LHCN-M2 (cell line): ENCODE measurements around the gene TRAPPC14. TPM values are rescaled to one million over a fixed set of nuclear protein-coding genes. Genes with fewer than 3 reads are reported as not detected.
A peak's percentile ranks its signal among the peaks of the same experiment; 100 is the strongest.
"Not testable (repeated sequence)": the region's sequence is repeated elsewhere in the genome, so short reads cannot be mapped to it uniquely, and the experiment has no call there.

Source experiments
- DNase-seq: peaks from one replicate; pipeline ENCODE4 v3.0.0-alpha.2; 2012; ENCODE audit warnings: low read depth
- total RNA-seq: library from RNA; depleted of rRNA; stranded (reverse); fragments of >200 nt; gene quantifications from 2 replicates; pipeline ENCODE4 v1.2.3, GENCODE V29; 2014

The TRAPPC14 gene
- total RNA-seq, 1 experiment from 2014 or later = 21.8 TPM

GRCh38 chr7:100153708-100154535, 4.6 kb downstream of the TRAPPC14 start:
- no peak for DNase-seq

- no peak for DNase-seq
These were observed 5.4 kb downstream of the TRAPPC14 start for GRCh38 chr7:100152937-100153666.

GRCh38 chr7:100152404-100152803, 6.1 kb downstream of the TRAPPC14 start:
- DNase-seq = no peak

GRCh38 chr7:100148559-100149328, 9.8 kb downstream of the TRAPPC14 start, which contains the start of gene LAMTOR4:
LAMTOR4 (plus strand) TSS chr7:100148918; CDS start chr7:100148973, 55 bp downstream.
- peak; percentile 99 for DNase-seq

- DNase-seq = no peak
These were observed 10.3 kb downstream of the TRAPPC14 start for GRCh38 chr7:100148225-100148558.

GRCh38 chr7:100147278-100147677, 11.2 kb downstream of the TRAPPC14 start:
- DNase-seq = no peak

GRCh38 chr7:100146350-100146749, 12.2 kb downstream of the TRAPPC14 start:
- not testable (repeated sequence) for DNase-seq

GRCh38 chr7:100142461-100142860, 16.1 kb downstream of the TRAPPC14 start:
- no peak for DNase-seq

GRCh38 chr7:100141555-100141949, 17.0 kb downstream of the TRAPPC14 start:
- no peak for DNase-seq

- no peak for DNase-seq
These were observed 20.4 kb downstream of the TRAPPC14 start for GRCh38 chr7:100137851-100138760.

GRCh38 chr7:100132697-100133151, 25.8 kb downstream of the TRAPPC14 start:
- peak; percentile 62 for DNase-seq

GRCh38 chr7:100132126-100132525, 26.4 kb downstream of the TRAPPC14 start:
- DNase-seq = no peak

- DNase-seq = peak; percentile 45
These were observed 27.7 kb downstream of the TRAPPC14 start for GRCh38 chr7:100130608-100131453.

- not testable (repeated sequence) for DNase-seq
These were observed 28.3 kb downstream of the TRAPPC14 start for GRCh38 chr7:100130220-100130607.

- no peak for DNase-seq
These were observed 29.9 kb downstream of the TRAPPC14 start for GRCh38 chr7:100128637-100128963.

GRCh38 chr7:100127866-100128636, 30.5 kb downstream of the TRAPPC14 start:
- DNase-seq = no peak

- peak; percentile 93 for DNase-seq
These were observed 31.3 kb downstream of the TRAPPC14 start, which contains the start of gene MBLAC1 for GRCh38 chr7:100126931-100127865. MBLAC1 (plus strand) TSS chr7:100126967; CDS start chr7:100127396, 429 bp downstream.
